ENCODE results near the gene VPS54. TPM values are rescaled to one million over a fixed set of nuclear protein-coding genes. Genes with fewer than 3 reads are reported as not detected.

Gene VPS54
- total RNA-seq, 1 donor from 2014 or later = 4.6 TPM

GRCh38 chr2:64052463-64053241 lies 33.4 kb upstream of the VPS54 start:
- no peak overlapping the region for H3K4me3 ChIP-seq
- no peaks in the 10 kb centered on the region for H3K9me3 ChIP-seq
- DNase-seq (ENCODE audit: low spot score in 2 of 2) = no peak
- intact Hi-C loops (cut with DNase I) = loop anchor here (5.0 to 10.0 kb wide), 2 partner anchors 260 to 432 kb away; no protein-coding TSS in a partner anchor
- H3K27ac ChIP-seq = no peak overlapping the region
- TF ChIP-seq, protein P1, sequence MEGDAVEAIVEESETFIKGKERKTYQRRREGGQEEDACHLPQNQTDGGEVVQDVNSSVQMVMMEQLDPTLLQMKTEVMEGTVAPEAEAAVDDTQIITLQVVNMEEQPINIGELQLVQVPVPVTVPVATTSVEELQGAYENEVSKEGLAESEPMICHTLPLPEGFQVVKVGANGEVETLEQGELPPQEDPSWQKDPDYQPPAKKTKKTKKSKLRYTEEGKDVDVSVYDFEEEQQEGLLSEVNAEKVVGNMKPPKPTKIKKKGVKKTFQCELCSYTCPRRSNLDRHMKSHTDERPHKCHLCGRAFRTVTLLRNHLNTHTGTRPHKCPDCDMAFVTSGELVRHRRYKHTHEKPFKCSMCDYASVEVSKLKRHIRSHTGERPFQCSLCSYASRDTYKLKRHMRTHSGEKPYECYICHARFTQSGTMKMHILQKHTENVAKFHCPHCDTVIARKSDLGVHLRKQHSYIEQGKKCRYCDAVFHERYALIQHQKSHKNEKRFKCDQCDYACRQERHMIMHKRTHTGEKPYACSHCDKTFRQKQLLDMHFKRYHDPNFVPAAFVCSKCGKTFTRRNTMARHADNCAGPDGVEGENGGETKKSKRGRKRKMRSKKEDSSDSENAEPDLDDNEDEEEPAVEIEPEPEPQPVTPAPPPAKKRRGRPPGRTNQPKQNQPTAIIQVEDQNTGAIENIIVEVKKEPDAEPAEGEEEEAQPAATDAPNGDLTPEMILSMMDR (IDR thresholded peaks at IDR 0.05) = no peak
- H3K4me1 ChIP-seq = no peaks in the 10 kb centered on the region
- no peaks in the 10 kb centered on the region for H3K27me3 ChIP-seq
- no peaks in the 10 kb centered on the region for H3K36me3 ChIP-seq

GRCh38 chr2:64049633-64050220 lies 30.5 kb upstream of the VPS54 start:
- H3K27ac ChIP-seq = no peak overlapping the region
- no peaks in the 10 kb centered on the region for H3K36me3 ChIP-seq
- no peaks in the 10 kb centered on the region for H3K27me3 ChIP-seq
- no peak overlapping the region for H3K4me3 ChIP-seq
- no peaks in the 10 kb centered on the region for H3K9me3 ChIP-seq
- TF ChIP-seq, protein P1 (IDR thresholded peaks at IDR 0.05) = peak; percentile 80 to 85 (median 84)
- DNase-seq (ENCODE audit: low spot score in 2 of 2) = peak in 1 of 2 donors; percentile 73
- no peaks in the 10 kb centered on the region for H3K4me1 ChIP-seq
- intact Hi-C loops (cut with DNase I) = loop anchor here (1.0 to 10.0 kb wide), 4 partner anchors 263 to 513 kb away; no protein-coding TSS in a partner anchor

GRCh38 chr2:64045938-64046337 lies 26.7 kb upstream of the VPS54 start:
- intact Hi-C loops (cut with DNase I) = no loop called here
- H3K27me3 ChIP-seq = no peaks in the 10 kb centered on the region
- DNase-seq (ENCODE audit: low spot score in 2 of 2) = no peak
- no peaks in the 10 kb centered on the region for H3K9me3 ChIP-seq
- TF ChIP-seq, protein P1 (IDR thresholded peaks at IDR 0.05) = no peak
- H3K27ac ChIP-seq = no peak overlapping the region
- H3K4me3 ChIP-seq = no peak overlapping the region
- H3K36me3 ChIP-seq = no peaks in the 10 kb centered on the region
- H3K4me1 ChIP-seq = no peaks in the 10 kb centered on the region

GRCh38 chr2:64040161-64040560 lies 20.9 kb upstream of the VPS54 start:
- TF ChIP-seq, protein P1 (IDR thresholded peaks at IDR 0.05) = no peak
- no peaks in the 10 kb centered on the region for H3K4me1 ChIP-seq
- no peak overlapping the region for H3K4me3 ChIP-seq
- no peaks in the 10 kb centered on the region for H3K36me3 ChIP-seq
- no peaks in the 10 kb centered on the region for H3K9me3 ChIP-seq
- no peak for DNase-seq (ENCODE audit: low spot score in 2 of 2)
- H3K27me3 ChIP-seq = no peaks in the 10 kb centered on the region
- intact Hi-C loops (cut with DNase I) = no loop called here
- no peak overlapping the region for H3K27ac ChIP-seq

- no peaks in the 10 kb centered on the region for H3K36me3 ChIP-seq
- no peak overlapping the region for H3K27ac ChIP-seq
- TF ChIP-seq, protein P1 (IDR thresholded peaks at IDR 0.05) = no peak
- intact Hi-C loops (cut with DNase I) = no loop called here
- no peak for DNase-seq (ENCODE audit: low spot score in 2 of 2)
- H3K4me3 ChIP-seq = no peak overlapping the region
- H3K27me3 ChIP-seq = no peaks in the 10 kb centered on the region
- no peaks in the 10 kb centered on the region for H3K4me1 ChIP-seq
- no peaks in the 10 kb centered on the region for H3K9me3 ChIP-seq
Measured at GRCh38 chr2:64036034-64036705, 16.9 kb upstream of the VPS54 start.
